ENCODE results near the gene RFX2.

- TF ChIP-seq, protein P1, sequence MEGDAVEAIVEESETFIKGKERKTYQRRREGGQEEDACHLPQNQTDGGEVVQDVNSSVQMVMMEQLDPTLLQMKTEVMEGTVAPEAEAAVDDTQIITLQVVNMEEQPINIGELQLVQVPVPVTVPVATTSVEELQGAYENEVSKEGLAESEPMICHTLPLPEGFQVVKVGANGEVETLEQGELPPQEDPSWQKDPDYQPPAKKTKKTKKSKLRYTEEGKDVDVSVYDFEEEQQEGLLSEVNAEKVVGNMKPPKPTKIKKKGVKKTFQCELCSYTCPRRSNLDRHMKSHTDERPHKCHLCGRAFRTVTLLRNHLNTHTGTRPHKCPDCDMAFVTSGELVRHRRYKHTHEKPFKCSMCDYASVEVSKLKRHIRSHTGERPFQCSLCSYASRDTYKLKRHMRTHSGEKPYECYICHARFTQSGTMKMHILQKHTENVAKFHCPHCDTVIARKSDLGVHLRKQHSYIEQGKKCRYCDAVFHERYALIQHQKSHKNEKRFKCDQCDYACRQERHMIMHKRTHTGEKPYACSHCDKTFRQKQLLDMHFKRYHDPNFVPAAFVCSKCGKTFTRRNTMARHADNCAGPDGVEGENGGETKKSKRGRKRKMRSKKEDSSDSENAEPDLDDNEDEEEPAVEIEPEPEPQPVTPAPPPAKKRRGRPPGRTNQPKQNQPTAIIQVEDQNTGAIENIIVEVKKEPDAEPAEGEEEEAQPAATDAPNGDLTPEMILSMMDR (IDR thresholded peaks at IDR 0.05; ENCODE audit: poor library complexity): no peak
- TF ChIP-seq EZH2phosphoT487 (IDR thresholded peaks at IDR 0.05; ENCODE audit: low read depth, severe bottlenecking, unreplicated experiment): no peak
- no peak for TF ChIP-seq EZH2 (IDR thresholded peaks at IDR 0.05; ENCODE audit: borderline replicate concordance)
These were observed 31.2 kb downstream of the RFX2 start for GRCh38 chr19:6079107-6079506.
